ENCODE measurements around the gene BCAS3.

BCAS3 gene

DNA sequence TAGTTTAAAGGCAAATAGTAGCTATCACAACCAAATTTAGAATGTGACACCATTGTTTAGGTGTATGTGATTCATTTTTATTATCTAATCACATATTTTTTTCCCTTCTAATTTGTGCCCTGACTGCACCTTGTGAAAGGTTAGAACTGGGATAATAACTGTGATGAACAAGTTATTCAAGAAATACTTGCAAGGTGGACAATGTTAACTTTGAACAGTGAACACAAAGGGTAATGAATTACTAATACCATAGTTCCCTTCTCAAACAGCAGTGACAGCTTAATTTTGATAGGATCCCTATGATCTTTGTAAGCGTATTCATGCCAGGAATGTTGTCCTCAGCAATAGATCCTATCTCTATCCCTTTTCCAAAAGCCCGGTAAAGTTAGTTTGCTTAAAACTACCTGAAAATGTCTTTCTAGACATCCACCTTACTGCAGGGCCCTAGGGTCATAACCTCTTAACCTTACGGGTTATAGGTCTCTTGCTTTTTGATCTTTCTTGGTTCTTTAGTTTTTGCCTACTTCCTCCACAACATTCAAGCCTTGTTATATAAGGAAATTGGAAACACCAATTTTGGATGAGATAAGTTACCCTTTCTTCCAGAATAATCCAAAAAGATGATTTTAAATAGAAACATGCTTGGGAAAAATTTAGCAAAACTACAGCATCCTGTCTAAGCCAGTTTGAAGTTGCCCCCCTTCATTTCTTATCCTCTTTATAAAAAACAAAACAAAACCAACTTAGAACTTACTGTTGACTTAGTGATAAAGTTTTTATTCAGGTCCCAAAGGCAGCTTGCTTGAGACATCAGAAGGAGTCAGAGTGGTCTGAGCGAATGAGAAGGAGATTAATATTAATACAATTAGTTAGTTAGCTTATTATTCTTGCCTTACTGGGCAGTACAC is 522.0 kb downstream of the BCAS3 start:
- DNase-seq (ENCODE audit: low spot score), result no peak

DNA sequence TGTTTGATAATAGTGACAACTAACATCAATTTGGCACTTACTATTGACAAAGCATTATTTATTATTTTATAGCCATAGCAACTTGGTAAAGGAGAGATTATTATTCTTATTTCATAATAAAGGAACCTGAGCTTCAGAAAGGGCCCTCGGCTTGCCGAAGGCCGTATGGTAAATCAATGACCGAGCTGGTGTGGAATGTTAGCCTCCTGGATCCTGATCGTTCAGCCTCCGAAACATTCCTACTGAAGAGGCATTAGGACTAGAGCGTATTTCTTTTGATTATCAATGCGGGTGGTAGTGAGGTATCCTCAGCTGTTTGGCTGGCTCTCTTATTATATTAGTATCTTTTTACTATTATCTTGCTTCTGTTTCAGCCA is 522.7 kb downstream of the BCAS3 start:
- no peak for DNase-seq (ENCODE audit: low spot score)

DNA sequence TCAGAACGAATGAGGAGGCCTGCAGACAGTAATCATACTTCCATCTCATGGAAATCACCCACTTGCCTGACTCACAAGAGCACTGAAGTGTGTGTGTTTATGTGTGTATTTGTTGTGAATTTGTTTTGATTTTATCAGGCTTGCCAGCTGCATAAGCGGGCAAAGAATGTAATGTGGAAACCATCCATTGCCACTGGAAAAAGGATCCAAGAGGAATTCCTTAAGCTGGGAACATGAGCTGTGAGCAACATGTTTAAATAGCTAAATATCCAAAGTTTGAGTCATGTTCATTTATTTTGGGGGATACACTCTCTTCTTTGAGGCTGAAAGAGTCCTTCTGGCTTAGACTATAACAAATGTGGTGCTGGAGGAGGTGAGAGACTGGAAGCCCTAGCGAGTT is 523.6 kb downstream of the BCAS3 start:
- peak; percentile 65 for DNase-seq (ENCODE audit: low spot score)

DNA sequence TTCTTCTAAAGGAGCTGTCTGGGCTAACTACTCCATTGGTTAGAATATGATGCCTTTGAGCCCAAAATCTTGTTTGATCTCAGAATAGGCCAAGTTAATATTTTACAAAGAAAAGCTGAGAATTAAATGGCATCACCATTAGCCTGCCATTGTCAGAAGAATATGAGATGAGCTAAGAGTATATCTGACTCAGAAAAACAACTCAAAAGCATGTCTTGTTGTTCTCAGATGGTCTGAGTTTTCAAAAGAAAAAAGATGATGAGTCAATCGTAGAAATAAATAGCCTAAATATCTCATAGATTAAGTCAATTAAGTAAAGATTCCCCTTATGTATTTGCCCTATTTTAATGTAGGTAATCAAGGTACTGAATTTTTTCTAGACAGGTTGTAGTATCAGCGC is 524.9 kb downstream of the BCAS3 start:
- DNase-seq (ENCODE audit: low spot score), result no peak

DNA sequence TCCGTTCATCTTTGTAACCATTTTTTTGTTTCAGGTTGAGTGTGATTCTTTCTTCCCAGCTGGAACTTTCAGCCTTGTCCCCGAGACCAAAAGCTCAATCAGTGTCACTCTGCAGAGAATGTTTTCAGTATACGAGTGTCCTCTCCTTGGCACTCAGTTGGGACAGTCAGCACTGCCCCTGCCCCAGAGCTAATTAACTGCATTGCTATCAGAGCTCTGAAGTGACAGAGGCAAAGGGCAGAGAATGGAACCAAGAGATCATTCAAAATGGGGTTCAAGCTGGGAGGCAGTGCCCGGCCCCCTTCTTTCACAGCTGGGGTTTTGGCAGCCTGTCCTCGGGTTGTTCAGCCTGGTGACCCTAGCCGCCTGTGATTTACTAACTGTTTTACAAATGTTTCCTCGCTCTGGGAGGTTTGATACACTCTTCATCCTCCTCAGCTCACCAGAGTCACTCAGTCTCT is 526.0 kb downstream of the BCAS3 start:
- no peak for DNase-seq (ENCODE audit: low spot score)

DNA sequence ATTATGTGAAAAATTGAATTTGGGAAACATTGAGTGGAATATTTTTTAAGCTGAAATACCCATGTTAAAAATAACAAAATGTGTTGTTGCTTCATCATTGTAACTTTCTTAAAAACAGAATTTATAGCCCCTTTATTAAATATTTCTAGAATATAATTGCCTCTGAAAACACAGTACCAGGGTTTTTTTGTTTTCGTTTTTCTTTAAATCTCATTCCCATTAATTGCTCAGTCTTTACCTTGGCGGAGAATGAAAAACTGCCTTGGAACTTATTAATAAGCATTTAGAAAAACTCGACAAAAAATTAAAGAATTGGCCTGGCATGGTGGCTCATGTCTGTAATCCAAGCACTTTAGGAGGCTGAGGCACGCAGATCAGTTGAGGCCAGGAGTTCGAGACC is 526.8 kb downstream of the BCAS3 start:
- DNase-seq (ENCODE audit: low spot score), result no peak

DNA sequence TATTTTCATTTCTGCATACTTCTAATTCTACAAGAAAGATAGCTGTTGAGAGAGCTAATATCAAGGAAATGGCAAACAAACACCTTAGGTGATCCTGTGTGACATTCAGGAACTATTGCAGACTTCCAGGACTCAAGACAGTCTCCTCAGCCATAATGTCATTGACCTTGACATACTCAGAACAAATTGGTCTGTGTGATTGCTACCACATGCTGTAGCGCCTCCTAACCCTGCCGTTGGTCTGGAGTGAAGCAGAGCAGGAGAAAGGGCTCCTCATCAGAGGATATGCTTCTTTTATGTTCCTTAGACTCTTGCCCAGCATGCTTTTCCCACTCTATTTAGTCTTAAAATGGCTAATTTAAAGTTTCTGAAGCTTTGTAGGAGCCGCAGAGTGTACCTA is 527.8 kb downstream of the BCAS3 start:
- no peak for DNase-seq (ENCODE audit: low spot score)

DNA sequence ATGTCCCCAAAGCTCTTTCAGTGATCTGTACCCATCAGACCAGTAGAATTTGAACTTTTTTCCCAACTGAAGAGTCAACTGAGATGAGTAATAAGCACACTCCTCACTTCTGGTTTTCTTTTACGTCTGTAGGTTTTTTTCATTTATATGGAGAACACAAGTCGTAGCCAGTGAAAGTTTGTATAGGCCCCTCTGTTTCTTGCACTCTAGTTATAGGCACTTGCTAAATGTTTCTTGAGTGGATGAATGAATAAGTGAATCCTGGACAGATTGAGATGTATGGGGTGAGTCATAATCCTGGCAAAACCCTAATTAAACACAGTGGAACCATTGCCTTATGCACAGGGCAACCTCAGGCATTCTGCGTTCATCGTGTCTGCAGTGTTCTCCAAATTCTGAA is 528.3 kb downstream of the BCAS3 start:
- DNase-seq (ENCODE audit: low spot score), result no peak

DNA sequence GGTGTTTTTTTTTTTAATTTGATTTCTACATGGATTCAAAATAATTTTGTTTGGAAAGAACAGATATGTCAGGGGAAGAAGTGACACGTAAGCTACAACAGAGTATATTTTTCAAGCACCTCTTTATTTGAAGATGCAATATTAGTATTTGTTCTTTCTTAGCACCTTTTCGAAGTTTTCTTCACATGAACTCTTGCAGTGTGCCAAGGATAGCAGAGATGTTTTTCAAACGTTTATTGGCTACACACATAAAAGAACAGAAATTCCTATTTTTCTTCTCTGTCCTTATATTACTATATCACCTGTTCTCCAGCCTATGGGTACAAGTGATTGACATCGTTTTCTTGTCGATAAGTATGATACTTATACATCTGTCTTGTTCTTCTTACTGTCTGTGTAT is 529.3 kb downstream of the BCAS3 start:
- DNase-seq (ENCODE audit: low spot score), result no peak

DNA sequence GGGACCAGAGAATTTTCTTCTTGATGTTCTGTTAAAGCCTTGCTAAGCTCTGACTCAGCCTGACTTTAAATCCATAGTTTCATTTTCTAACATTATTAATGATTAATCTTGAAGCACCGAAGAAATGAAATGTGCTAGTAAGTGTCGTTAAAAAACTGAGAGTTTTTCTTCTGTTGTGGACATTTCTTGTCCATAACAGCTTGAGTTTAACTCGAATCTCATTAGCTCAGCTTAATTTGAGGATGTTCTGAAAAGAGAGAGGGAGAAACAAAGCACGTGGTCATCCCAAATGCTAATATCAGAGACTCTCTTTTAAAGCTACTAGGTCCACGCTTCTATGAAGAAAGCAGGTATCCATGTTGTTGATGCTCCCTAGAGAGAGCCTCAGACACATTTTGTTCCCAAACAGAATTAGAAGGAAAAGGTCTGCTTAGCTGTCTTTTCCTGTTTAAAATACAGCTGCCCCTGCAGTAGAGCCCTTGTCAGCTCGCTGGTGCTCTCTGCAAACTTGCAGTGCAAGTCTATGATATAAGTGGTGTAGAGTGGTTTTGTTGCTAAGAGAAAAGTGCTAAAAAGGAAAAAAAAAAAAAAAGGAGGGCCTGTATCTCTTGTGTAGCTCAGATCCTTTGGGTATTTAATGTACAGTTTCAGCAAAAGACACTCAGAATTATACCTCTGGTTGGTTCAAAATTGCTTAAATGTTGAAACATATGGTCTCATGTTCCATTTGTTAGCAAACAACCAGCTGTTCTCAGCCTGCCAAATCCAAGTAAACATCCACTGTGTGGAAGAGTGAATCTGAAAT is 530.9 kb downstream of the BCAS3 start:
- no peak for DNase-seq (ENCODE audit: low spot score)

DNA sequence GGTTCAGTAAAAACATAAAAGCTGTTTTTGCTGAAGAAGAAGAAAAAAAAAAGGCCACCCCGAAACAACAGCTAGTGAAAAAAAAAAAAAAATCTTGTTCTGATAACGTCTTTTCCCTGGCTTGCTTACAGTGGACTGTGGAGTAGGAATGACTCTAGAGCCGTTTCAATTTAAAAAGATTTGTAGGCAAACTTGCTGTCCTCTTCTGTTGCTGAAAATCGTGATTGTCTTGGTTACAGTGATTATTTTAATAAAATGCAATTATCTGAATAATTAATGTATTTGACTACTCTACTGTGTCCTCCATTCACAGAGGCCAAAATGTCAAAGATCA is 531.4 kb downstream of the BCAS3 start:
- DNase-seq (ENCODE audit: low spot score), result no peak

DNA sequence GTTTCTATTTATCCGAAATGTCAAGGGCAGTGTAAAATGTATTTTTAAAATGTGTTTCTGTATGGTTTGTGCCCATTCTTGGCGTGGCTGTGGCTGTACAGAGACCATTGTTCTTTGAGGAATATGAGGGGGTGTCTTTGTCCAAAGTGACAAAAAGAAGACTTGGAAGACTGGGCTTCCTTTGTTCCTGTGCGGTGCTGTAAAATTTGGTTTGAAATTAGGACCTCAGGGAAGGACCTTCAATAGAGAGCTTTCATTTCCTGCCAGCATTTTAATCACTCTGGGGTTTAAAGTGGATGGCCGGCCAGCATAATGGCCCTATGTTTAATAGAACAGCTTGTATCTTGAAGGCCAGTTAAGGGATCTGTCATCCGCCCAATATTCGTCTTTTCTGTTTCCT is 531.9 kb downstream of the BCAS3 start:
- no peak for DNase-seq (ENCODE audit: low spot score)

DNA sequence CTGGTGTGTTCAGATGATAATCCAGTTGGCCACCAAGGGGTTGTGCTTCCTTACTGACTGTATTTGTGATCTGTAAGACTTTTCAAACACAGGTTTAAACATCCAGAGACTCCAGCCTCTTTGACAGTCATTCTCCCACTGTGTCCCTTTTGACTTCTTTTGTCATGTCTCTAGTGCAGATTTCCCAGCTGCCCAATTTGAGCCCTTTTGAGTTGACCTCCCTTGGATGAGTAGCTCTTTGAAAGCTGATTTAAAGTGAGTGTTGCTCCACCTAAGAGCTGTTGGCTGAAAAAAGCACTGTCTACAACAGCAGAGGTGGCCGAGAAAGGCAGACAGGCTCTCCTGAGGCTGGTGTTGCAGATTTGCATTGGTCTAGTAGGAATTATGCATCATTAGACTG is 533.6 kb downstream of the BCAS3 start:
- no peak for DNase-seq (ENCODE audit: low spot score)

DNA sequence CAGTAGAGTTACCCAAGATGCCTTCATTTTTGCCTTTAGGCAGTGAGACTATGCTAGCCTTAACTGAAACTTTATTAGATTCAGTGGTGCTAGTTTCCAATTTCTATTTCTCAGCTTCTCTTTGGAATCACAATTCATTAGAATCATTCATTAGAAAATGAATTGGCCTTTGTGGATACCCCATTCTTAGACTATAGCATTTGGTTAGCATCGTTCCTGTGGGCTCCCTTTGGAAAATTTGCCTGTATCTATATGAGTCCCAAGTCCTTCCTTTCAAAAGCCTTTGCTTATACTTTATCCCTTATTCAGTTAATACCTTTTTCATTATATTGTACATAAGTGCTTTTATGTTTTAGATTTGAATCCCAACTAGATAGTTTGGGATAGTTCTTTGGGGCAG is 535.0 kb downstream of the BCAS3 start:
- no peak for DNase-seq (ENCODE audit: low spot score)

DNA sequence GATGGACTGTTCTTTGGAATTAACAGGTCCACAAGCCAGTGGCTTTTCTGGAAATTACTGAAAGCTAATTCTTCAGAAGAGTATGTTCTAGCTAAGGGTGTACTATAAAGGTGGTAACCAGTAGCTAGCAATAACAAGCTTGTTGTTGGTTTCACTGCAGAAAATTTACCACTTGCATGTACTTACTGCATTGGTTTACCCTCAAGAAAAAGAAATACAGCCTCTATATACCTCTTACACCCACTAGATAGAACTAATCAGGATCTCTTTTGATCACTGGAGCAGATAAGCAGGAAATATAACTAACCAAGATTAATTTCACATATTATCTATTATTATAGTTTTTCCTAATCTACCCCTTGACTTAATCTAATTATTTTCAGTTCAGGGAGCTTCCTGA is 537.1 kb downstream of the BCAS3 start:
- no peak for DNase-seq (ENCODE audit: low spot score)

DNA sequence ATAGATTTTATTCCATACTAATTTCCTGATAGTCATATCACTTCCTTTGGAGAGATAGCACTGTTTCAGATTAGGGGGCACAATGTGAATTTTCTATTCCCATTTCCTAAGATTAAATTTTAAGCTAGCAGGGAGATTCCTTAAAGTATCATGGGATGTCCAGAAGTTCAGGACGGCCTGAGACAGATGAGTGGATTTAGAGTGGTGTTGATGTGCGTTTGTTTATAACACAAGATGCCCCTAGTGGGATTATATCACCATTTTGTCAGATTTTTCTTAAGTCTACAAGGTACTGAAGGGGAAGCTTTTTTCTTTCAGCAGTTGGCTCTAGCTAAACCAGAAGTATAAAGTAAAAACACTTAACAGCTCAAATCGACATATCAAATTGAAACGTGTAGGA is 538.4 kb downstream of the BCAS3 start:
- DNase-seq (ENCODE audit: low spot score), result no peak

DNA sequence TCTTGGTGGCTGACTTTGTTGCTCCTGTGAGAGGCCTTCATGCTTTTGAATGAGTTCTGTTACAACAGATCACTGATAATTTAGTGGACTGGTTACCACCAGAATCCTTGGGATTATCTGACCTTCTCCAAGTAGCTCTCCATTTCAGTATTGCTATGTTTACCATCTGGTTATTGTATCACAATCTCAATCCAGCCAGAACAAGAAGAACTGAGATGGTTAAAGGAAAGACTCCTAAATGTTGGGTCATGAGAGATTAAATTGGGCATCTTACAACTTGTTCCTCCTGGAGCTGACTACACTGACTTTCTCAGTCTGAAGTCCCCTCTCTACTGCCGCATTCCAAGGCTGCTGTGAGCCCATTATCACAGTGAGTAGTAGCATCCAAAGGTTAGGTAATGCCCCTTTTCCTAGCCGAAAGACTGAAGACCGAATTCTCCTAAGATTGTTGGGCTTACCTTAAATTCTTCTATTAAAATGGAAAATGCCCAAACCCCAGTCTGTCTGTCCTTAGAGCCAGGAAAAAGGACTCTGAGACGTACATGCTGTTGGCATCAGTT is 540.3 kb downstream of the BCAS3 start:
- DNase-seq (ENCODE audit: low spot score), result no peak

DNA sequence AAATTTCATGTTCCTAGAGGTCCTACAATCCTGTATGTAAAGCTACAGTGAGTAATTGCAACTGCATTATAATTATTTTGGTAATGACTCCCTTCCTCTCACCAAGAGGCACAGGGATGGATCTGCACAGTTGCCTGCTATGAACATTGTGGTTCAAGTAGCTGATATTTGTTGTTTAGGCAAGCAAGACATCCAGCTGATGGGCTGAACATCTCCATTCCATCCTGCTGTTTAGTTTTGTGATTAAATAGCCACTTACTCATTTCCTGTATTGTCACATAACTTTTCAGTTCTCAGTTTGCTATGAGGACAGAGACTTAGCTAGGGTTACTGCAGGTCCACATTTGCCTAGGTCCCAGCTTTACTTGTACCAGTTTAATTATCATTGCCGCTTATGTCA is 540.8 kb downstream of the BCAS3 start:
- peak; percentile 64 for DNase-seq (ENCODE audit: low spot score)

DNA sequence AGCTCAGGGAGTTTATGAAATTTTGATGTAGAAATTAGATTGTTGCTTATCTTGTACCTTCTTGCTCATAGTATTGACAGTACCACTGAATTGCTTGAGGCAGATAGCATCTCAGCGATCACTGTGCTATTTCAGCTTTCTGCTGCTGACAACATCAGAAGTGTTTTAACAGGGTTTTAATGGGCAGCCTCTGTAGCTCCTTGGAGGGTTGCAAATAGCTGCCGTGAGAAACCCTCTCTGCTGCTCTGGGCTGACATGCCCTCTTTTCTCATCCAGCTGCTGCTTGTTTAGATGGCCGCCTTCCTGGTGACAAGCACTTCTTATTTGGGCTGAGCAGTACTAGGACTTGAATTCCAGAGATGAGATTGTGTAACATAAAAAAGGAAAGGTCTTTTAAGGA is 541.8 kb downstream of the BCAS3 start:
- DNase-seq (ENCODE audit: low spot score), result peak; percentile 39

DNA sequence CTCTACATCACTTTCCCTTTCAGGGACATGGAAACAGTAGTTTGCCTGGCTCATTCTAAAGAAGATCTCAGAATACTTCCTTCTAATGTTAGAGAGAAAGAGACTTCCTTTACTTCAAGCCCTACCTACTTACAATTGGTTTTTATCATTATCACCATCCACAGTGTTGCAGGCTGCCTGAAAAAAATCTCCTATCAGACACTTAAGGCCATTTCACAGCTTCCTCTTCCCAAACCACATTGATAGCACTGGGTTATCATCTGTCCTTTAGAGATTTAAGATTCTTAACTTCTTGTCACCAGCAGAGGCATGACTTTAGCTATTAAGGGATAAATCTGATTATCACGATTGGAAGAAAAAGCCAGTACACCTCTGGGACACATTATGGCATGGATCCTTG is 543.5 kb downstream of the BCAS3 start:
- DNase-seq (ENCODE audit: low spot score), result no peak

DNA sequence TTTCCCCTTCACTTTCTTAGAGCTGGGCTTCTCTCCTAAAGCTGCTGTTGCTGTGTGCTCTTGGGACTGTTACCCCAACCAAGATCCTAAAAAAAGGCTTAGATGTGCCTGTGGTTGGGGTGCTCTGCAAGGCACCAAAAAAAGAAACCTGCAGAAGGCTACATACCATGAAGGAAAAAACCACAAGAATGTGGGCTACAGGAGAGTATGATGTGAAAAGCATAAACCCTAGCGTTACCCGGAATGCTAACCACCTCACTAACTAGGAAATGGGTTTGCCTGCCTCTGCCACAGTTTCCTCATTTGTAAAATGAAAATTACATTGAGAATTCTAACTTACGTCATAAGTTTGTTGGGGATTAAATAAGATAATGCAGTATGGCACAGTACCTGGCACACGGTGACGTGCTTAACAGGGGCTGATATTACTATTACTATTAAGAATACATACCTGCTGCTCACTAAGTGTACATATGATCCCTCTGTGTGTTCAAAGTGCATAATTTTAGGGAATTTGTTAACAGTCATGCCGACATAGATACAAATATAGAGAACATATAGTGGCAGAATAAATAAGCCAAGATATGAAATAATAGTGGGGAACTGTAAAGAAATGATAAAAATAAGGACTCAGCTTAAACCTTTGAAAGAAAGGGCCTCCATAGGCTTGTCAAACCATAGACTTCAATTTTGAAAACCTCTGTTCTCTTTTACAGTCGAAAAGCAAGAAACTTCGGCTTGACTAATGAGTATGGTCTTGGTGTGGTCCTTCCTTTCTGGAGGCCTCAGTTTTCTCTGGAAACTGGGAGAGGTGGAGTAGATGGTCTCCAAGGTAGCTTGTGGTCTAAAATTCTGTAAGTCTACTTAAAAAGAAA is 544.2 kb downstream of the BCAS3 start:
- DNase-seq (ENCODE audit: low spot score), result no peak

DNA sequence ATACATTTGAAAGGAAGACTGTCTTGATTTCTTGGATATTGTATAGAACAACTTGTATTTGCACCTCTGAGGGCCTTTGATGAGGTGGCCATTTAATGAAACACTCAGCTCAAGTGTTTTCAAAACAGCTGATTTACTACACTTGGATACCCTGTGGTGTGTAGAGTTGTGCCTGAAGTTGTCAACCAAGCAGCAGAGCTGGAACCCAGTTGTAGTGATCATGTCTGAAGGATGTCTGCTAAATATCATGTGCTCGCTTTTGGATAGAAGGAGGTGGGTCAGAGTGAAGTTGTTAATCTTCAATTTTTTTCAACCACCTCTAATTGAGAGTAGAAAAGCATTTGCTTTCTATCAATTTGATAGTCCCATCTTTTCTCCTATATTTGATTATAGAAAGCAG is 546.1 kb downstream of the BCAS3 start:
- DNase-seq (ENCODE audit: low spot score), result no peak
